Measurements from ENCODE around the gene BTBD1. TPM values are rescaled to one million over a fixed set of nuclear protein-coding genes. Genes with fewer than 3 reads are reported as not detected.
A peak's percentile ranks its signal among the peaks of the same experiment; 100 is the strongest.
"Not testable (repeated sequence)": the region's sequence is repeated elsewhere in the genome, so short reads cannot be mapped to it uniquely, and the experiment has no call there.

Gene BTBD1
- polyA plus RNA-seq, 6 donors from 2014 or later, result 37.3 to 64.0 (median 46.6) TPM

DNA sequence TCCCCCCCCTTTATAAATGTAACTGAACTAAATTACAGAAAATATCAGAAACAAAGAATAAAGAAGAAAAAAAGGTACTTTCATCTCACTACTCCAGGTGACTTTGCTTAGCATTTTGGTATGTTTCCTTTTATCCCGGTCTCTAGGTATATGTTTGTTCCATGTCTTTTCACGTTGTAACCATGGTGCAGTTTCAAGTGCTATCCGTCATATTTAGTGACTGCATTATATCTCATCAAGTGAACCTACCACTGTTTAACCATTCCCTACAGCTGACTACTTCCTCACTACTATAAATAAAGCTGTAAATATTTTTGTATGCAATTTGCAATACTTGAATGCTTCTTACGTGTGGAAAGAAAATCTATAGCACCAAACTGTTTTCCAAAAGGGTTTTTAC is 2.2 kb downstream of the BTBD1 start:
- DNase-seq (no peak), ATAC-seq (ENCODE audit: low read depth in 2 of 2) (no peak)
- Mint-ChIP-seq H3K27ac (peak overlapping the region in 2 of 6 donors; percentile 27 to 41), H3K4me1 (peaks cover 6 to 22% (median 18%) of the 10 kb centered on the region in 3 donors), H3K9me3 (peaks cover 0 to 8% (median 4%) of the 10 kb centered on the region in 7 donors), H3K36me3 (no peaks in the 10 kb centered on the region), H3K4me3 (peak overlapping the region; percentile 22 to 93 (median 86)), H3K27me3 (no peaks in the 10 kb centered on the region)

DNA sequence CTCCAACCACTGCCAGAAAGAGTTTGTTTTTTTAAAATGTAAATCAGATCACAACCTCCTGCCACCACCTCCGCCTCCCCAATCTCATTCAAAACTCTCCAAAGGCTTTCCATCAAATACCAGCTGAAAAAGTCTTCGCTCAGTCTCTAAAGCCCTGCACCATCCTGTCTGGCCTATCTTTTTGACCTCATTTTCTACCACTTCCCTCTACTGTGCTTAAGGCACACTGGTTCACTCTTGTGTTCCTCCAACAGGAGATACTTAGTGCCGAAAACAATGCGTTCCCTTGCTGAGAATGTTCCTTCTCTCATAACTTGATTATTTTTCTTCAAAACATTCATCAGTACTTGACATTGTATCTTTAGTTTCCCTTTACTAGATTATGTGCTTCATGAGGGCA is 3.5 kb downstream of the BTBD1 start:
- H3K9me3 Mint-ChIP-seq, result no peaks in the 10 kb centered on the region
- H3K4me3 Mint-ChIP-seq, result no peak overlapping the region
- DNase-seq (no peak), ATAC-seq (ENCODE audit: low read depth in 2 of 2) (no peak)
- no peaks in the 10 kb centered on the region for H3K27me3 Mint-ChIP-seq
- H3K36me3 Mint-ChIP-seq, result no peaks in the 10 kb centered on the region
- peaks cover 7 to 22% (median 22%) of the 10 kb centered on the region in 3 donors for H3K4me1 Mint-ChIP-seq
- H3K27ac Mint-ChIP-seq, result no peak overlapping the region

DNA sequence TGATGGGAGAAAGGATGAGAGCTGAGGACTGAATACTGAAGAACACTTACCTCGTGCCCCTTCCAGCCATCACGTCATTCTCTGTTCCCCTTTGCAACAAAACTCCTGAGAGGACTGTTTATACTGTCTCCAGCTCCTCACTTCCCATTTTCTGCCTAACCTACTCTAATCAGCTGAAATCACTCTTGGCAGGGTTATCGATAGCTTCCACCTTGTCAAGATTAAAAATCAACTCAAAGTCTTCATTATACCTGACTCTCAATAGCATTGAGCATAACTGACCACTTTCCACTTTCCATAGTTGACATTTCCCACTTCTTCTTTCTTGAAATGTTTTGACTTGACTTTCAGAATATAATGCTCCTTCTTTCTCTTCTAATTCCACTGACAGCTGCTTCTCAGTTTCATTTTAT is 4.3 kb downstream of the BTBD1 start:
- Mint-ChIP-seq H3K4me1 (peaks cover 10 to 22% (median 22%) of the 10 kb centered on the region in 3 donors), H3K27me3 (no peaks in the 10 kb centered on the region), H3K27ac (no peak overlapping the region), H3K4me3 (no peak overlapping the region), H3K36me3 (no peaks in the 10 kb centered on the region), H3K9me3 (no peaks in the 10 kb centered on the region)
- peak; percentile 23 for DNase-seq
- ATAC-seq (ENCODE audit: low read depth in 2 of 2), result peak in 1 of 2 donors; percentile 27

DNA sequence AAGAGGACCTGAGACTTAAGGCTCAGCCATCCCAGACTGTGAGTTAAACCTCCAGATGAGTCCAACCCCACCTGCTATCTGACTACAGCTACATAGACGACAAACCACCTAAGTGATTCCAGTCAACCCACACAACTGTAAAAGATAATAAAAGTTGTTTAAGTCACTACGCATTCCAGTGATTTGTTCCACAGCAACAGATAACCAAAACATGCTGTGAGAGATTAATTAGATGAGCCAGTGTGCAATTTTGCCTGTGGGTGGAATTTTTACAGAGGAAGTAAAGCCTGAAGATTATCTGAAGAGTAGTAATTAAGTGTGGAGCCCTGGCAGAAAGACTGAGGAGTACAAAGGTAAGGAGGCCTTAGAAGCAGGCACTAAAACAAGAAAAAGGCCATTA is 5.4 kb downstream of the BTBD1 start:
- DNase-seq (no peak), ATAC-seq (ENCODE audit: low read depth in 2 of 2) (no peak)
- peaks cover 13 to 31% (median 26%) of the 10 kb centered on the region in 3 donors for H3K4me1 Mint-ChIP-seq
- no peaks in the 10 kb centered on the region for H3K36me3 Mint-ChIP-seq
- H3K4me3 Mint-ChIP-seq, result no peak overlapping the region
- H3K27ac Mint-ChIP-seq, result no peak overlapping the region
- H3K9me3 Mint-ChIP-seq, result no peaks in the 10 kb centered on the region
- no peaks in the 10 kb centered on the region for H3K27me3 Mint-ChIP-seq

DNA sequence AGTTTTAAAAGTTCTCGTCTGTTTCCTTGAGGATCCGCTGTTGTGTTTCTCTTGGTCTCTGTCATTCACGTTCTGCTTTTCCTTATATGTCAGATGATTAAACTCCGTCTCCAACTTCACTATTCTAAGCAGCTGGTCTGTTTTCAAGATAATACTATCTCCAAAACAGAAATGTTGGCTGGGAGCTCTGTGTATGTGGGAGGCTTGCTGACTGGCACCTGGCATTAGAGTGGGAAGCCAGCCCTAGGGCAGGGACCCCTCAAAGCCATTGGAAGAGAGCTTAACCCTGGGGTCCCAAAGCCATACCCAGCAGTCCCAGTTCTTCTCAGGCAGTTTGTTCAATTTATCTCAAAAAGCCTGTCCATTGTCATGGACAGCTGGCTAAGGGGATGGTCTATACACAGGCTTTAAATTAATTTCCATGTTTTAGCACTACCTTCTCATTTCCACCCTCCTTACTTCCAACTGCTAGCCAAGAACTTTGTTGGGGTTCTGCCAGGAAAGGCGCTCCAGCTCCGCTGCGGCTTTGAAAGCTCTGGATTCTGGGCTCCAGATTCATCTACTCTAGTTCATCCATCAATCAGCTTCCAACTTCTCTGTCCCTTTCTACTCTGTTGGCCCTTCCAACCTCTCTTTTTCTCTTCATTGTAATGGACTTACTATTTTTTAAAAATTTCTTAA is 9.2 kb downstream of the BTBD1 start:
- H3K36me3 Mint-ChIP-seq, result peaks cover 0 to 4% of the 10 kb centered on the region in 2 donors
- peak overlapping the region in 2 of 6 donors; percentile 78 to 82 for H3K27ac Mint-ChIP-seq

DNA sequence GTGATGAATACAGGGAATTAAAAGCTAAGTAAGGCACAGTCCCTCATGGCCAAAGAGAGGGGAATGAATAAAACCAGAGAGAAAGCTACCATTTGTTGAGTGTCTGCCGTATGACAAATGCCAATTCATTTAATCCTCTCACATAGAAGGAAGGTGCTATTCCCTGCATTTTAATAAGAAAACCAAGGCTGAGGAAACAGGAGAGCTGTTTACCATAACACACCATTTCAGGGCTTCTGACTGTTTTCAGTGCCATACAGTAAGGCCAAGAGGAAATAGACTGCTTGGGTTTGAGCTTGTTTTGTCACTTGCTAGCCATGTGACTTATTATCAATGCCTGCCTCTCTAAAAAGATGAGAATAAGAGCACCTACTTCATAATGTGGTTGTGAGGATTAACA is 10.1 kb downstream of the BTBD1 start:
- Mint-ChIP-seq H3K27me3 (no peaks in the 10 kb centered on the region), H3K4me3 (no peak overlapping the region), H3K4me1 (peaks cover 8 to 19% (median 17%) of the 10 kb centered on the region in 3 donors), H3K9me3 (no peaks in the 10 kb centered on the region), H3K27ac (peak overlapping the region in 2 of 6 donors; percentile 33 to 38), H3K36me3 (peaks cover 0 to 4% of the 10 kb centered on the region in 2 donors)
- no peak for DNase-seq
- ATAC-seq (ENCODE audit: low read depth in 2 of 2), result no peak

More for the DNA sequence above, 9.2 kb downstream of the BTBD1 start:
- H3K4me3 Mint-ChIP-seq, result no peak overlapping the region
- DNase-seq (no peak), ATAC-seq (ENCODE audit: low read depth in 2 of 2) (no peak)
- H3K9me3 Mint-ChIP-seq, result no peaks in the 10 kb centered on the region
- no peaks in the 10 kb centered on the region for H3K27me3 Mint-ChIP-seq
- peaks cover 8 to 19% (median 17%) of the 10 kb centered on the region in 3 donors for H3K4me1 Mint-ChIP-seq

DNA sequence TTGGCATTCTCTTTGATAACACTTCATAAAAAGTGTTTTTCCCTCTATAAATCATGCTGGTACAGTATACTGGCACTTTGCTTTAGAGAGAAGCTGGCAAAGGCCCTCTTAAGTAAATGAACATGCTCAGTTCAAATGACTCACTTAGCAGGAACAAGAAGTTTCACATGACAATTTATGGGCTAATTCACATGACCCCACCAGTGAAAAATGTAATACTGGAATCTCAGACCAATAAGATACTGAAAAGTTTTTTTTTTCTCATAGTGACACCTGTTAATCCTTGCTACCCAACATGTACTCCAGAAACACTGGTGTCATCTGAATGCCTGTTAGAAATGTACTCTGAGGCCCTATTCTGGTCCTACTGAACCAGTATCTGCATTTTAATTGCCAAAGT is 13.9 kb downstream of the BTBD1 start:
- DNase-seq (no peak), ATAC-seq (ENCODE audit: low read depth in 2 of 2) (no peak)
- H3K4me1 Mint-ChIP-seq, result peaks cover 12 to 17% (median 14%) of the 10 kb centered on the region in 3 donors
- H3K27me3 Mint-ChIP-seq, result no peaks in the 10 kb centered on the region
- H3K27ac Mint-ChIP-seq, result no peak overlapping the region
- H3K9me3 Mint-ChIP-seq, result no peaks in the 10 kb centered on the region
- no peak overlapping the region for H3K4me3 Mint-ChIP-seq
- peaks cover under 1 to 8% of the 10 kb centered on the region in 2 donors for H3K36me3 Mint-ChIP-seq

DNA sequence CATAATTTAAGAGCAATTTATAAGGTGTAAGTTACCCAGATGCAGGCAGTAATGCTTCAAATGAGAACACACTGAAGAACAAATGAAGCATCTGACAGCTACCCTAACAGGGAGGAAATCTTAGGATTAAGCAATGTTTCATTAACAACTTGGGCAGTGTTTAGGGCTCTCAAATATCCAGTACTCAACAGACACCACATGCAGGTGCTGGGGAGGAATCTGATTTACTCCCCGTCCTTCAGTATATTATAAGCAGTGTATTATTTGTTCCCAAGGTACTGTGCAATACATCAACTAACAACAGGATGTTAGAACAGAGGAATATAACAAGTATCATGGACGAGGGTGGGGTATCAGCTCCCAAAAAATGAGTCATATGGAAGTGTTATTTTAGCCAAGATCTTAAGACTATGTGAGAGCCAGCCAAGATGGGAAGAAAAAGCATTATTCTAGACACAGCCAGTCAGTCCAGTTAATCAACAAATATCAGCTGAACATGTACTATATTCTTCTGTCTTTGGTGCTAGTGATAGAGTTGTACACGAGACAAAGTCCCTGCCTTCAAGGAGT is 20.4 kb downstream of the BTBD1 start:
- DNase-seq (no peak), ATAC-seq (ENCODE audit: low read depth in 2 of 2) (no peak)
- Mint-ChIP-seq H3K4me1 (peaks cover 2 to 22% (median 7%) of the 10 kb centered on the region in 3 donors), H3K9me3 (no peaks in the 10 kb centered on the region), H3K36me3 (peaks cover 24 to 29% of the 10 kb centered on the region in 2 donors), H3K27me3 (no peaks in the 10 kb centered on the region), H3K27ac (peak overlapping the region in 2 of 6 donors; percentile 3 to 12), H3K4me3 (no peak overlapping the region)

DNA sequence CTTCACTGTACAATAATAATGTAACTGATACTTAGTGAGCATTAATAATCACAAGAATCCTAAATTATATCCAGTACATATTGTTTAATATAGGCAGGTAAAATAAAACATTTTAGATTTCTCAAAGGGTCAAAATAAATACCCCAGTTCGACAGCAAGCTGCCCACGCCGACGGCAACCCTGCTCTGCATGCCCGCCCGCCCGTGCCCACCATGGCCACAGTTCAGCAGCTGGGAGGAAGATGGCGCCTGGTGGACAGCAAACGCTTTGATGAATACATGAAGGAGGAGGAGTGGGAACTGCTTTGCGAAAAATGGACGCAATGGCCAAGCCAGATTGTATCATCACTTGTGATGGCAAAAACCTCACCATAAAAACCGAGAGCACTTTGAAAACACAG is 22.9 kb downstream of the BTBD1 start:
- DNase-seq (no peak), ATAC-seq (ENCODE audit: low read depth in 2 of 2) (no peak)
- H3K27ac Mint-ChIP-seq, result peak overlapping the region in 1 of 6 donors; percentile 65
- peaks cover 5 to 24% (median 9%) of the 10 kb centered on the region in 3 donors for H3K4me1 Mint-ChIP-seq
- H3K27me3 Mint-ChIP-seq, result no peaks in the 10 kb centered on the region
- peaks cover 29 to 41% of the 10 kb centered on the region in 2 donors for H3K36me3 Mint-ChIP-seq
- no peaks in the 10 kb centered on the region for H3K9me3 Mint-ChIP-seq
- H3K4me3 Mint-ChIP-seq, result no peak overlapping the region

DNA sequence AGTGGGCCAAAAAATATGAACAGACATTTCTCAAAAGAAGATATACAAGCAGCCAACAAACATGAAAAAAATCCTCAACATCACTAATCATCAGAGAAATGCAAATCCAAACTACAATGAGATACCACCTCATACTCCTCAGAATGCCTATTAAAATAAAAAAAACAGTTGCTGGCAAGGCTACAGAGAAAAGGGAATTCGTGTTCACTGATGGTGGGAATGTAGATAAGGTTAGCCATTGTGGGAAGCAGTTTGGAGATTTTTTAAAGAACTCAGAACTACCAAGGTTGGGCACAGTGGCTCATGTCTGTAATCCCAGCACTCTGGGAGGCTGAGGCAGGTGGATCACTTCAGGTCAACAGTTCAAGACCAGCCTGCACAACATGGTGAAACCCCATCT is 27.8 kb downstream of the BTBD1 start:
- Mint-ChIP-seq H3K27ac (peak overlapping the region in 3 of 6 donors; percentile 20 to 65 (median 35)), H3K9me3 (peaks cover 0 to 2% (median 0%) of the 10 kb centered on the region in 7 donors), H3K36me3 (peaks cover 20 to 28% of the 10 kb centered on the region in 2 donors), H3K4me1 (peaks cover 19 to 29% (median 26%) of the 10 kb centered on the region in 3 donors), H3K4me3 (no peak overlapping the region), H3K27me3 (no peaks in the 10 kb centered on the region)
- DNase-seq (no peak), ATAC-seq (ENCODE audit: low read depth in 2 of 2) (no peak)

DNA sequence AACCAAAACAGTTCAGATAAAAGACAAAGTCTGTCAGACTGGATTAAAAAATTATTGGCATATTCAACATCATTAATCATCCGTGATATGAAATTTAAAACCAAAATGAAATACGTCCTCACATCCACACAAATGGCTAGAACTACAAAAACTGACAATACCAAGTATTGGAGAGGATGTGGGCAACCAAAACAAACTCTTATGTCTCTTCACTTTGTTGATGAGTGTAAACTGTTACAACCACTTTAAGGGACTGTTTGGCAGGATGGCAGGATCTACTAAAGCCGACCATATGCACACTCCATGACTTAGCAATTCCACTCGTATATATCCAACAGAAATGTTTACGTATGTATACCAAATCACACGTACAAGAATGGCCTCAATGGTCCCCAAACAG is 30.8 kb downstream of the BTBD1 start:
- Mint-ChIP-seq H3K27me3 (no peaks in the 10 kb centered on the region), H3K4me1 (peaks cover 19 to 26% (median 24%) of the 10 kb centered on the region in 3 donors), H3K36me3 (peaks cover 16 to 20% of the 10 kb centered on the region in 2 donors), H3K9me3 (peaks cover 0 to 3% (median 0%) of the 10 kb centered on the region in 7 donors), H3K4me3 (no peak overlapping the region), H3K27ac (peak overlapping the region in 1 of 6 donors; percentile 36)
- no peak for ATAC-seq (ENCODE audit: low read depth in 2 of 2)
- no peak for DNase-seq

DNA sequence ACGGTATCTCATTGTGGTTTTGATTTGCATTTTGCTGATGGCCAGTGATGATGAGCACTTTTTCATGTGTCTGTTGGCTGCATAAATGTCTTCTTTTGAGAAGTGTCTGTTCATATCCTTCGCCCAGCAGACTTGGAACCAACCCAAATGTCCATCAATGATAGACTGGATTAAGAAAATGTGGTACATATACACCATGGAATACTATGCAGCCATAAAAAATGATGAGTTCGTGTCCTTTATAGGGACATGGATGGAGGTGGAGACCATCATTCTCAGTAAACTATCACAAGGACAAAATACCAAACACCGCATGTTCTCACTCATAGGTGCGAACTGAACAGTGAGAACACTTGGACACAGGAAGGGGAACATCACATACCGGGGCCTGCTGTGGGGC is 35.8 kb downstream of the BTBD1 start:
- peak overlapping the region in 2 of 6 donors; percentile 26 to 65 for H3K27ac Mint-ChIP-seq
- H3K4me1 Mint-ChIP-seq, result peaks cover 0 to 11% (median 8%) of the 10 kb centered on the region in 3 donors
- peaks cover 8 to 16% of the 10 kb centered on the region in 2 donors for H3K36me3 Mint-ChIP-seq
- not testable (repeated sequence) for H3K27me3 Mint-ChIP-seq; ATAC-seq (ENCODE audit: low read depth in 2 of 2); H3K9me3 Mint-ChIP-seq; H3K4me3 Mint-ChIP-seq; DNase-seq

DNA sequence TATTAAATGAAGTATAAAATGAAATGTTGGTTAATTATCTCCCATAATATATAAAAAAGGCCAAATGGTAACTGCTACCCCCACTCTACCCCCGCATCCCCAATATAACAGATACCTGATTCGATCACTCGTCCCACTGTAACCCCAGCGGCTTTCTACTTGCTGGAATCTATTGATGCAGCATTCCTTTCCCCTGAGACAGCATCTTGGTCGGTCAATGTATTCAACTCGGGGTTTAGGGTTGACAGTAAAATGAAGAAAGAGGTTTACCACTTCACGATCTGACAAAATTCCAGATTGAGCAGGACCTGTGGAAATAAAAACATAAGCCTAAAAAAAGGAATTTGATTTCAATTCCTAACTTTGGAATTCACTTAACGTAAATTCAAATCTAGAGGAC is 37.0 kb downstream of the BTBD1 start:
- no peaks in the 10 kb centered on the region for H3K27me3 Mint-ChIP-seq
- H3K36me3 Mint-ChIP-seq, result peaks cover 8 to 16% of the 10 kb centered on the region in 2 donors
- ATAC-seq (ENCODE audit: low read depth in 2 of 2) (no peak), DNase-seq (no peak)
- peaks cover 0 to 8% (median 6%) of the 10 kb centered on the region in 3 donors for H3K4me1 Mint-ChIP-seq
- peaks cover 0 to 2% (median 0%) of the 10 kb centered on the region in 7 donors for H3K9me3 Mint-ChIP-seq
- H3K27ac Mint-ChIP-seq, result no peak overlapping the region
- H3K4me3 Mint-ChIP-seq, result no peak overlapping the region

DNA sequence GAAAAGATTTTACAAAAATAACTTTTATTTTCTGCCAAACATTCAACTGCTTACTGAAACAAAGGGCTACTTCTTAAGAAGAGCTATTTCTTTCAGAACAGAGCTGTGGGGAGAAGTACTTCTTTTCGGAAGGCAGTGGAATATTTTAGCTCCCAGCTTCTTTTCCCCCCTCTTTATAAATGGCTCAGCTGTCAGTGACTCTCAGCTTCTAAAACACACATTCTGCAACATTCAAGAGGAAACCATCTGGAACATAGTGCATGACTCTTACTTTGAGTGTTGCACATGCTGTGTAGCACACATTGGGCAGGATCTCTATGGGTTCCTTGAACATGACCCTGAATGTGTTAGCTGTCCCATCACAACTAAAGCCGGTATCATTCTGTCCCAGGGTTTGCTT is 48.6 kb downstream of the BTBD1 start:
- ATAC-seq (ENCODE audit: low read depth in 2 of 2) (no peak), DNase-seq (no peak)
- Mint-ChIP-seq H3K27ac (no peak overlapping the region), H3K27me3 (no peaks in the 10 kb centered on the region), H3K36me3 (no peaks in the 10 kb centered on the region), H3K9me3 (no peaks in the 10 kb centered on the region), H3K4me3 (no peak overlapping the region), H3K4me1 (peaks cover 13 to 14% (median 13%) of the 10 kb centered on the region in 3 donors)
